ENCODE data around the gene SARNP. TPM values are rescaled to one million over a fixed set of nuclear protein-coding genes. Genes with fewer than 3 reads are reported as not detected.
A peak's percentile ranks its signal among the peaks of the same experiment; 100 is the strongest.

Gene SARNP
- total RNA-seq, 1 donor from 2014 or later: 67.9 TPM

DNA sequence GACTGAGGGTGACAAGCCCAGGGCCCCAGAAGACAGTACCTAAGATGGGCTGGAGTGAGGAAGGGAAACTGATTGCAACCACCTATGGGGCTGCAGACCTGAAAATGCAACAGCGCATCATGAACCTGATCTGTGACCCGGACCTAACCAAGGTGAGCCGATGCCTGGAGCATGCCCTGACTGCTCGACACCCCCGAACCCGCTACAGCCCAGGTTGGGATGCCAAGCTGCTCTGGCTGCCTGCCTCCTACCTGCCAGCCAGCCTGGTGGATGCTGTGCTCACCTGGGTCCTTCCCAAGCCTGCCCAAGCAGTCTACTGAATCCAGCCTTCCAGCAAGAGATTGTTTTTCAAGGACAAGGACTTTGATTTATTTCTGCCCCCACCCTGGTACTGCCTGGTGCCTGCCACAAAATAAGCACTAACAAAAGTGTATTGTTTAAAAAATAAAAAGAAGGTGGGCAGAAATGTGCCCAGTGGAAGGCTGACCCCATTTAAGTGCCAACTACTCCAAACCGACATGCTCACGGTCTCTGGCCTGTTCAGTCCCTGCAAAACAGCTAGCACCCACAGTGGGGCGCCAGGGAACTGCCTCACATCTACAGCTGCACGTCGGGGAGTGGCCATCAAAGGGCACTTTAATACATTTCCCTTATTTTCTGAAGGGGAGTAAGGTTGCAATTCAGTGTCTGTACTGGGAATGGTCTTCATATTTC, 93.1 kb downstream of the SARNP start:
- Mint-ChIP-seq H3K4me1 (peaks cover 17% of the 10 kb centered on the region), H3K36me3 (peaks cover 9% of the 10 kb centered on the region), H3K9me3 (no peaks in the 10 kb centered on the region), H3K4me3 (no peak overlapping the region), H3K27ac (no peak overlapping the region), H3K27me3 (ENCODE audit: low read depth) (no peaks in the 10 kb centered on the region)
- TF ChIP-seq, protein P1, sequence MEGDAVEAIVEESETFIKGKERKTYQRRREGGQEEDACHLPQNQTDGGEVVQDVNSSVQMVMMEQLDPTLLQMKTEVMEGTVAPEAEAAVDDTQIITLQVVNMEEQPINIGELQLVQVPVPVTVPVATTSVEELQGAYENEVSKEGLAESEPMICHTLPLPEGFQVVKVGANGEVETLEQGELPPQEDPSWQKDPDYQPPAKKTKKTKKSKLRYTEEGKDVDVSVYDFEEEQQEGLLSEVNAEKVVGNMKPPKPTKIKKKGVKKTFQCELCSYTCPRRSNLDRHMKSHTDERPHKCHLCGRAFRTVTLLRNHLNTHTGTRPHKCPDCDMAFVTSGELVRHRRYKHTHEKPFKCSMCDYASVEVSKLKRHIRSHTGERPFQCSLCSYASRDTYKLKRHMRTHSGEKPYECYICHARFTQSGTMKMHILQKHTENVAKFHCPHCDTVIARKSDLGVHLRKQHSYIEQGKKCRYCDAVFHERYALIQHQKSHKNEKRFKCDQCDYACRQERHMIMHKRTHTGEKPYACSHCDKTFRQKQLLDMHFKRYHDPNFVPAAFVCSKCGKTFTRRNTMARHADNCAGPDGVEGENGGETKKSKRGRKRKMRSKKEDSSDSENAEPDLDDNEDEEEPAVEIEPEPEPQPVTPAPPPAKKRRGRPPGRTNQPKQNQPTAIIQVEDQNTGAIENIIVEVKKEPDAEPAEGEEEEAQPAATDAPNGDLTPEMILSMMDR (IDR thresholded peaks at IDR 0.05; ENCODE audit: unreplicated experiment): no peak
- no peak for DNase-seq (ENCODE audit: low spot score in 2 of 2, unreplicated experiment in 2 of 2)

DNA sequence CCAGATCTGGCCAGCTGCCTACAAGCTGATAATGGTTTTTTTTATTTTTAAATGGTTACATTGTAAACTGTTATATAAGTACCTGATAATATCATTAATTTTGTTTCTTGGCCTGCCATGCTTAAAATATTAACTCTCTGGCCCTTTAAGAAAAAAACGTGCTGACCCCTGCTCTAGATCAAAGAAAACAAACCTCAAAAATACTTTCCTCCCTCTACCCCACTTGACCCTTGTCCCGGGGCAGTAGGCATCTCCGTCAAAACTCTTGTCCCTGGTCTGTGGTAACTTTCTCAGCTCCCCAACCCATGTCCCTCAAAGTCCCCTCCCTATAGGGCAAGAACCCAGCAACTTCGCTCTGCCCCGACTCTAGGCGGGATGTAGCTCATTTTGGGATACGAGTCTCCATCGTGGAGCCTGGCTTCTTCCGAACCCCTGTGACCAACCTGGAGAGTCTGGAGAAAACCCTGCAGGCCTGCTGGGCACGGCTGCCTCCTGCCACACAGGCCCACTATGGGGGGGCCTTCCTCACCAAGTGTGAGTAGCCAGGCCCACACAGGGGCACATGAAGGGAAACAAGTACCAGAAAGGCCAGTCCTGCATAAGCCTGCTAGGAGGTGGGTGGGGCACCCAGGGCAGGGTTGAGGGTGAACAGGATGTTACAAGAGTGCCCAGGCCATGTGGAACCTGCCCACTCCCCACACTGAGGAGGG, 93.9 kb downstream of the SARNP start:
- H3K4me3 Mint-ChIP-seq: no peak overlapping the region

GRCh38 chr12:55722948-55723347, 94.6 kb downstream of the SARNP start:
- TF ChIP-seq, protein P1 (IDR thresholded peaks at IDR 0.05; ENCODE audit: unreplicated experiment): no peak
- DNase-seq (ENCODE audit: low spot score in 2 of 2, unreplicated experiment in 2 of 2): no peak
- Mint-ChIP-seq H3K36me3 (peaks cover 9% of the 10 kb centered on the region), H3K4me1 (peaks cover 26% of the 10 kb centered on the region), H3K27ac (peak overlapping the region; percentile 59), H3K4me3 (no peak overlapping the region), H3K27me3 (ENCODE audit: low read depth) (no peaks in the 10 kb centered on the region), H3K9me3 (no peaks in the 10 kb centered on the region)

More for the DNA sequence above, 93.9 kb downstream of the SARNP start:
- Mint-ChIP-seq H3K4me1 (peaks cover 19% of the 10 kb centered on the region), H3K9me3 (no peaks in the 10 kb centered on the region), H3K36me3 (peaks cover 9% of the 10 kb centered on the region), H3K27ac (no peak overlapping the region), H3K27me3 (ENCODE audit: low read depth) (no peaks in the 10 kb centered on the region)
- TF ChIP-seq, protein P1 (IDR thresholded peaks at IDR 0.05; ENCODE audit: unreplicated experiment): no peak
- no peak for DNase-seq (ENCODE audit: low spot score in 2 of 2, unreplicated experiment in 2 of 2)

- no peaks in the 10 kb centered on the region for H3K9me3 Mint-ChIP-seq
- no peak overlapping the region for H3K4me3 Mint-ChIP-seq
- peaks cover 9% of the 10 kb centered on the region for H3K36me3 Mint-ChIP-seq
- no peak overlapping the region for H3K27ac Mint-ChIP-seq
- TF ChIP-seq, protein P1 (IDR thresholded peaks at IDR 0.05; ENCODE audit: unreplicated experiment): no peak
- no peaks in the 10 kb centered on the region for H3K27me3 Mint-ChIP-seq (ENCODE audit: low read depth)
- H3K4me1 Mint-ChIP-seq: peaks cover 28% of the 10 kb centered on the region
- no peak for DNase-seq (ENCODE audit: low spot score in 2 of 2, unreplicated experiment in 2 of 2)
Measured at GRCh38 chr12:55721601-55722213, 95.8 kb downstream of the SARNP start.

GRCh38 chr12:55720894-55721444, 96.6 kb downstream of the SARNP start:
- Mint-ChIP-seq H3K36me3 (peaks cover 6% of the 10 kb centered on the region), H3K4me1 (peaks cover 29% of the 10 kb centered on the region), H3K4me3 (no peak overlapping the region), H3K9me3 (no peaks in the 10 kb centered on the region), H3K27ac (no peak overlapping the region), H3K27me3 (ENCODE audit: low read depth) (peaks cover 1% of the 10 kb centered on the region)
- no peak for DNase-seq (ENCODE audit: low spot score in 2 of 2, unreplicated experiment in 2 of 2)
- TF ChIP-seq, protein P1 (IDR thresholded peaks at IDR 0.05; ENCODE audit: unreplicated experiment): no peak
